ENCODE results near the gene CPN1. TPM values are rescaled to one million over a fixed set of nuclear protein-coding genes. Genes with fewer than 3 reads are reported as not detected.

CPN1 gene
- total and polyA plus RNA-seq, 9 of the 15 experiments (the other 6 are each of a cell fraction or from before 2014, with no cell fraction given) = 0.15 to 0.17 TPM; not detected in 7

DNA sequence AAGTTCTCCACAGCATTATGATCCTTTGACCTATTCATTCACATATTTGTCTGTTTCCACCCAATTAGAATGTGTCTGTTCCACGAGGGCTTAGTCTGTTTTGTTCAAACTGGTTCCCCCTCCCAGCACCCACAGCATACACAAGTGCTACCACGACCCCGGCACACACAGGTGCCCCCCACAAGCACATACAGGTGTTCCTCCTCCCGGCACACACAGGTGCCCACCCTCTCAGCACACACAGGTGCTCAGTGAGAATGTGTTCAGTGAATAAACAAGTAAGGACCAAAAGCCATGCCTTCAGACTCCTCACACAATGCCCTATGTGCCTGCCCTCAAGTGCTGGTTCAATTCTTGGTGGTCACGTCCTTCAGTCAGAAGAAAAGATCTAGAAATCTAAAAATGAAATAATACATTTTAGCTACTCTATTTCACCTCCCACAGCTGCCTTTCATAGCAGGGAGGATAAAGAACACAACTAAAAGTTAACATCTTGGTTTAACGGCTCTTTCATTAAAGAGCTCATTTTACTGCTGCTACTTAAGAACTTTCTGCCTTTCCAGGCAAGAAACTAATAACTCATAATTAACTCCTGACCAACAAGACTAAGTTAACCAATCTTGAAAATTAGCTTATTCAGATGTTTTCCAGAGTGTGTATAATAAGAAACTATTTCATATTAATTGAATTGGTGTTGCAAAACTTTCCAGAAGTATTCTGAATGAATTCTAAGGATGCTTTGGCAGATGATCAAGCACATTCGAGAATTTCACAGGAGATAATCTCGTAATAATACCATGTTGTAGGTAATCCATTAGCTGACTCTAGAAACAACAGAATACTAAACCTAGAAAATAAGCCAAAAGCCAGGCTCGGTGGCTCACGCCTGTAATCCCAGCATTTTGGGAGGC lies 74.2 kb downstream of the CPN1 start:
- H3K4me2 ChIP-seq (ENCODE audit: insufficient read depth, low read length) = 0 out of 2 replicates have a peak overlapping the region, but pooled peaks have one; percentile 87
- FAIRE-seq = no peak
- intact Hi-C loops (cut with micrococcal nuclease) (no loop called here), in situ Hi-C loops (cut with MboI) (no loop called here)
- H3K9ac ChIP-seq (ENCODE audit: insufficient read depth in 1 of 2, low read depth in 2 of 2, low read length in 2 of 2) = no peak overlapping the region
- H3K79me2 ChIP-seq (ENCODE audit: control insufficient read depth, insufficient read depth, low read length) = peaks cover 21% of the 10 kb centered on the region
- H3K4me1 ChIP-seq (replicated peaks in 1 of 2; ENCODE audit: control insufficient read depth in 2 of 2, insufficient read depth in 2 of 2, low read length in 2 of 2) = peaks cover 12 to 24% of the 10 kb centered on the region in 2 experiments; a peak in 4 of 5 replicates
- H4K20me1 ChIP-seq (replicated peaks; ENCODE audit: control insufficient read depth, insufficient read depth, low read length) = 0 out of 2 replicates have a peak, but pooled peaks cover 7% of the 10 kb centered on the region
- WGBS (ENCODE audit: insufficient coverage, low coverage, missing lambda C conversion rate) = 52% methylated on average over 10 of the region's 10 CpGs
- no peaks in the 10 kb centered on the region for H3K36me3 ChIP-seq (ENCODE audit: control insufficient read depth, insufficient read depth, low read length)
- H3K27me3 ChIP-seq (ENCODE audit: control insufficient read depth in 2 of 2, insufficient read depth in 2 of 2, low read length in 2 of 2) = no peaks in the 10 kb centered on the region
- no peaks in the 10 kb centered on the region for H3K9me3 ChIP-seq (replicated peaks; ENCODE audit: control insufficient read depth, insufficient read depth, low read depth, low read length)
- TF ChIP-seq ZNF165 (CRISPR knock-in tag; IDR thresholded peaks at IDR 0.05; ENCODE audit: borderline replicate concordance) (no peak), E2F4 (CRISPR knock-in tag; IDR thresholded peaks at IDR 0.05; ENCODE audit: low read depth) (no peak), ZNF431 (CRISPR knock-in tag; IDR thresholded peaks at IDR 0.05) (no peak), NFIC (IDR thresholded peaks at IDR 0.05) (no peak), NFE2 (IDR thresholded peaks at IDR 0.05; ENCODE audit: low read depth) (no peak), BRCA1 (IDR thresholded peaks at IDR 0.05) (no peak), BRCA1 (CRISPR knock-in tag; IDR thresholded peaks at IDR 0.05) (no peak)
- DNase-seq (ENCODE audit: extremely low read depth in 1 of 4, low spot score in 3 of 4) = no peak
- H3K4me3 ChIP-seq = no peak overlapping the region
- POLR2A ChIA-PET = interaction anchor here (0.9 to 1.4 kb wide), 2 partner anchors 10 to 12 kb away, joined by 4 read pairs; no protein-coding TSS in a partner anchor
- H3K27ac ChIP-seq (ENCODE audit: extremely low read depth, low read depth, low read length) = no peak overlapping the region
- no TSS peak for BruUV-seq (replicated peaks)
- CTCF ChIA-PET (ENCODE audit: low intra/inter-chr PET ratio) = interaction anchor here (0.6 kb wide), 2 partner anchors 22 to 395 kb away, joined by 3 read pairs; no protein-coding TSS in a partner anchor
- ATAC-seq = no peak
- H3K9me1 ChIP-seq (ENCODE audit: control insufficient read depth, insufficient read depth, low read length) = no peaks in the 10 kb centered on the region
- no peak overlapping the region for H2AFZ ChIP-seq (ENCODE audit: low read depth, low read length)

Measured in K562 (cell line).